SH-SY5Y (cell line): ENCODE measurements around the gene KIAA0232.

Source experiments
- GATA2 ChIP-seq: IDR thresholded peaks from 2 replicates; pipeline ENCODE4 v1.6.1; 2011; ENCODE audit warnings: mild to moderate bottlenecking, low read depth, low read length
- GATA3 ChIP-seq: IDR thresholded peaks from 2 replicates; pipeline ENCODE4 v1.6.1; 2011; ENCODE audit warnings: low read depth, mild to moderate bottlenecking, low read length, moderate library complexity

GRCh38 chr4:6782846-6783110, 251 bp downstream of the KIAA0232 start:
- TF ChIP-seq GATA2 = no peak
- no peak for TF ChIP-seq GATA3
